Measurements from ENCODE around the gene IL24.

- TF ChIP-seq CTCF (conservative IDR thresholded peaks at IDR 0.05) = no peak
- no peak for TF ChIP-seq EZH2 (IDR thresholded peaks at IDR 0.05; ENCODE audit: low read depth)
These were observed 1.7 kb downstream of the IL24 start for GRCh38 chr1:206898915-206899431.

All from PC-9 (cell line).